HG02884 (cell line): ENCODE data around the gene ZFPM1.

Source experiments
- ATAC-seq: cut with Tn5 transposase; IDR thresholded peaks from one replicate; pipeline ENCODE4 v1.9.1; 2021; ENCODE audit warnings: mild to moderate bottlenecking, moderate library complexity; ENCODE audit not compliant: unreplicated experiment

The ZFPM1 gene

DNA sequence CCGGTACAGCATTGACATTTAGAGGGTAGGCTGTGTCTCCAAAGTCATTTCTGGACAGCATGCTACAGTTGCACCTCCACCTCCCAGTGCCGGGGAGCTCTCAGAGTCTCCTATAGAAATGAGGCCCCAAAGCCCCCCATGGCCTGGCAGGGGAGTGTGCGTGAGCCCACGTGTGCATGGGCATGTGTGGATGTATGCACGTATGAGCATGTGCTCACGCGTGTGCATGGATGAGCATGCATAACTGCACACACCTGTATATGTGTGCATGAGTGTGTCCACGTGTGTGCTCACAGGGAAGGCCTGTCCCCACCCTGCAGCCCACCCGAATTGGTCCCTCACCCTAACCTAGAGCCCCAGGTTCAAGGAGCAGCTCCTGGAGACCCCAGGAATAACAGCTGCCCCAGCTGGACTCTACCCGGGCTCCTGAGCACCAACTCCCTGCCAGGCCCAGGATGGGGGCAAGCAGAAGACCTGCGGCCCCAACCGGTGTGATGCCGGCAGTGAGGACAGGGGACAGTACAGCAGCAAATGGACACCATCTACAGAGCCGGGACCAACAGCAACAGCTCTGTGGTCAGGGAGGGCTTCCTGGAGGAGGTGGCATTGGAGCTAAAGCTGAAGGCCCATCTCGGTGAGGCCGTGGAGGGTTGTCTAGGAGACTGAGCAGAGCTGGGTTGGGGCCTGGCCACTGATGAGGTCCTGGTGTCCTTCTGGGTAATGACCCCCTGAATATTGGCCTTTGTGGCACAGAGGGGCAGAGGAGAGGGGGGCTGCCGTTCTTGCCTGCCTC is 35.2 kb upstream of the ZFPM1 start:
- ATAC-seq = no peak

DNA sequence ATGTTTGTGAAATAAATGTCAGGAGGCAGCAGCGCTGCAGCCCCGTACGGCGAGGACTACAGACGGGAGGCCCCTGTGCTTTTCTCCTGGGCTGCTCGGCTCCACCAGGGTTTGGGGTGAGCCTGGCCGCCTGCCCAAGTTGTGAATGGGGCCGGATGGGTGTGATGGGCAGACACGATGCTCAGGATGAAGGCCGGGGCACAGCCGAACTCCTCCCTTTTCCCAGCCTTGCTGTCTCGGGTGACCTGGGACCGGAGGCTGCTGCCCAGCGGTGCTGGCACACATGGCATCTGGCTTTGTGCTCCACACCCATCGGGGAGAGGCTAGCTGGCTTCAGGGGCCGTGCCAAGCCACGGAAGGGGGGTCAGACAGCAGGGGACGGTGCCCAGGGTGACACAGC is 34.2 kb upstream of the ZFPM1 start:
- ATAC-seq = no peak

DNA sequence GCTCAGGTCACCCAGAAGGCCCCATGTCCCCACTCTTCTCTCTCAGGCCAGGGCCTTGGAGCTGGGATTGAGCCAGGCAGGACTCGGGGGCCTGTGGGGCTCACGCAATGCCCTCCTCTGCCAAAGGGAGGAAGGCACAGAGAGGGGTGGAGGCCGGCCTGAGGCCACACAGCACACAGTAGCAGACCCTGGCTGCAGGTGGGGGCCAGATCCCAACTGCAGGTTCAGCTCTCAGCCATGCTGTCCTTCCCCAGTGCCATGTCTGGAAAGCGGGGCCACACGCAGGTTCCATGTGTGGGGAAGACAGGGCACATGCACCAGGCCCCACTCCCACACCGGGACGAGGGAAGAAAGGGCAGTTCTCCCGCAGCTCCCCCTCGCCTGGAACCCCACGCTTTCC is 33.3 kb upstream of the ZFPM1 start:
- ATAC-seq = no peak

DNA sequence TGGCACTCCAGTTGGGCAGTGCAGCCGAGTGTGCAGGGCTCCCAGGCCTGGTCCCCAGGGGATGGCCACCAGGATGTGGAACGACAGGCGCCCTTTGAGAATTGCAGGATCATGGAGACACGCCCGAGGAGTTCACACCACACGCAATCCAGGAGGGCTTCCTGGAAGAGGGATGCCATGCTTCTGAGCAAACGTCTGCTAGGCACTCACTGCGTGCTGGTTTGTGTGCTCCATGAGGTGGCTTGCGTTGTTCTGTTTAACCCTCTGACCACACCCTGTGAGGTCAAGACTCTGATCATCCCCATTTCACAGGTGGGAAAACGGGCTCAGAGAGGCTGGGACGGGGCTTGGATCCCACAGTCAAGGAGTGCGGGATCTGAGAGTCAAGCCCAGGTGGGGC is 32.6 kb upstream of the ZFPM1 start:
- ATAC-seq = no peak

DNA sequence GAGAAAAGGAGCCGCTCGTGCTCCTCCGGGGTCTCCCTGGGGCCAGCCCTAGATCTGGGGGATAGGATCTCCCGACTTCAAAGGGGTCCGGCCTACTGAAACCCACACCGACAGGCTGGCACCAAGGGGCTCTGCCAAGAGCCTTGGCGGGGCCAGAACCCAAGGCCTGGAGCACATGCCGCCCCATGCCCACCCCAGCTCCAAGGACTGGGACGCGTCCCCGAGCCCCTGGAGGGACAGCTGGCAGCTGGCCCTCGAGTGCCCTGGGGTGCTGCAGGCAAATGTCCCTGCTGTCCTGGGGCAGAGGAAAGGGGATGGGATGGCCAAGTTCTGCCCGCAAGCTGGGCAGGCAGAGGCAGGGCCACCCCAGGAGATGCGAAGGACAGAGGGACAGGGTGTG is 31.8 kb upstream of the ZFPM1 start:
- no peak for ATAC-seq

DNA sequence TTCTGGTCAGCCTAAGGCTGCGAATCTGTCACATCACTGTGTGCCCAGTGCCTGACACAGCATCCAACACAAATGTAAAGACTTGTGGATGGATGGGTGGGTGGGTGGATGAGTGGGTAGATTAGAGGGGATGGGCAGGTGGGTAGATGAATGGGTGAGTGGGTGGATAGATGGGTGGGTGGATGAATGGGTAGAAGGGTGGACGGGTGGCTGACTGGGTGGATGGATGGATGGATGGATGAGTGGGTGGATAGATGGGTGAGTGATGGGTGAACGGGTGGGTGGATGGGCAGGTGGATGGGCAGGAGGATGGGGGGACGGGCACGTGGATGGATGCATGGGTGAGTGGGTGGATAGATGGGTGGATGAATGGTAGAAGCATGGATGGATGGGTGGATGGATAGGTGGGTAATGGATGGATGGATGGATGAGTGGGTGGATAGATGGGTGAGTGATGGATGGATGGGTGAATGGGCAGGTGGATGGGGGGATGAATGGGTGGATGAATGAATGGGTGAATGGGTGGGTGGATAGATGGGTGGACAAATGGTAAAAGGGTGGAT is 31.1 kb upstream of the ZFPM1 start:
- ATAC-seq = no peak

DNA sequence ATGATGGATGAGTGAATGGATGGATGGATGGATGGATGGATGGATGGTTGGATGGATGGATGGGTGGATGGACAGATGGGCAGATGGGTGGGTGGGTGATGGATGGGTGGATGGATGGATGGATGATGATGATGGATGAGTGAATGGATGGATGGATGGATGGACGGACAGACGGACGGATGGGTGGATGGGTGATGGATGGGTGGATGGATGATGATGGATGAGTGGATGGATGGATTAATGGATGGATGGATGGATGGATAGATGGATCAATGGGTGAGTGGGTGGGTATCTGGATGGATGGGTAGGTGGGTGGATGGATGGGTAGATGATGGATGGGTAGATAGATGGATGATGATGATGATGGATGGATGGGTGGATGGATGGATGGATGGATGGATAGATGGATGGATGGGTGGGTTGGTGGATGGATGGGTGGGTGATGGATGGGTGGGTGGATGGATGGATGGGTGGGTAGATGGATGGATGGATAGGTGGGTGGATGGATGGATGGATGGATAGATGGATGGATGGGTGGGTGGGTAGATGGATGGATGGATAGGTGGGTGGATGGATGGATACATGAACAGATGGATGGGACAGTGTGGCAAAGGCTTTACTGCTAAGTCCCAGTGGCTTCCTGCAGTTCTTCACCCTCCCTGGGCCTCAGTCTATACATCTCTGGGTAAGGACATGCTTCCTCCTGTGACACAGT is 30.2 kb upstream of the ZFPM1 start:
- no peak for ATAC-seq

DNA sequence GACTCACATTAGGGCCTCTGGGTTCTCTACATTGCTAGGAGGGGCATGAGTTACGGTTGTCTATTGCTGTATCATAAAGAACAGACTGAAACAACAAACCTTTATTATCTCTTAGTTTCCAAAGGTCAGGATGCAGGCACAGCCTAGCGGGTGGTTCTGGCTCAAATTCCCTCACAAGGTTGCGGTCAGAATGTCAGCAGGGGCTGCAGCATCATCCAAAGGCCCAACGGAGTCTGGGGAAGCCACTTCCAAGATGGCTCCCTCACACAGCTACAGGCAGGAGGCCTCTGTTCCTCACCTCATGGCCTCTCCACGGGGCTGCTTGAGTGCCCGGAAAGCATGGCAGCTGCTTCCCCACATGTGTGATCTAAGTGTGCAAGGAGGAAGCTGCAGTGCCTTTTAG is 29.6 kb upstream of the ZFPM1 start:
- ATAC-seq = no peak

DNA sequence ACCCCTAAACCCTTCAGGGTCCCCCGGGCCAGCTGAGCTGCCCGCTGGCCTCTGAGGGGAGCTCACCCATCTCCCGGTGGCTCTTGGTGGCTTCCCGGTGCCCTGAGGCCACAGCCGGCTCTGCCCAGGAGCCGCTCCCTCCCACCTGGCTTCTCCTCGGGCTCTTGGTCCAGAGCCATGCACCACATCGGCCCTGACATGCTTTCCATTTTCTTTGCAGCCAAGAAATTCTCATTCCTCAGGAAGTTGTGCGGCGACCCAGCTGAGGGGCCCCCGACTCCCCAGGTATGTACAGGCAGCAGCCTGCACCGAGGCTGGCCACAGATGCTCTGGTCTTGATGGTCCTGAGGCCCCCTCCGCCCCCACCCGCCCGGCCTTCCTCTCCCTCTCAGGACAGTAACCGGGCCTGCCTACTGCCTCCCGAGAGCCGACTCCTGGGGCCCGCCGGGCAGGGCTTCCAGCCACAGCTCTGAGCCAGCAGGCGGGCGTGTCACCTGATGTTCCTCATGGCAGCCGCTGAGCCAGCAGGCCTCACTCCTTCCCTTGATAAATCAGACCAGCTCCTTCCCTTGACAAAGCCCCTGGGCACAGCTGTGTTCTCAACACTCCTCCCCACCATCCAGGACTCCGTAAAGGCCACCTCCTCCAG is 28.4 kb upstream of the ZFPM1 start:
- no peak for ATAC-seq

DNA sequence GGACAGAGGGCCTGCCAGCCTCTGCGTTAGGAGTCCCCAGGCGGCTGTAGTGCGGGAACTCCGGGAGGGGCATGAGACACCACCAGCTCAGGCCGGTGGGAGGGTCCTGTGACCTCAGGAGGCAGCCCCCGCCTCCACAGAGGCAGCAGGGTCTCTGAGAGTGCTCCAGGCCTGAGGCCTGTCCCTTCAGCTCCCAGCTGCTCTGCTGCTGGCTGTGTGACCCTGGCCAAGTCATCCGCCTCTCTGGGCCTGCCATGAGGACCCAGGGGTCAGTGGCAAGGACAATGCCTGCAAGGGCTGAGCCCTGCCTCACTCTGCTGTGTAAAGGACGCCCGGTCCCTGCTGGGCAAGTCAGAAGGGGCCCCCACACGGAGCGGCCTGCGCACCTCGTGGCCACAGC is 27.1 kb upstream of the ZFPM1 start:
- ATAC-seq = no peak

DNA sequence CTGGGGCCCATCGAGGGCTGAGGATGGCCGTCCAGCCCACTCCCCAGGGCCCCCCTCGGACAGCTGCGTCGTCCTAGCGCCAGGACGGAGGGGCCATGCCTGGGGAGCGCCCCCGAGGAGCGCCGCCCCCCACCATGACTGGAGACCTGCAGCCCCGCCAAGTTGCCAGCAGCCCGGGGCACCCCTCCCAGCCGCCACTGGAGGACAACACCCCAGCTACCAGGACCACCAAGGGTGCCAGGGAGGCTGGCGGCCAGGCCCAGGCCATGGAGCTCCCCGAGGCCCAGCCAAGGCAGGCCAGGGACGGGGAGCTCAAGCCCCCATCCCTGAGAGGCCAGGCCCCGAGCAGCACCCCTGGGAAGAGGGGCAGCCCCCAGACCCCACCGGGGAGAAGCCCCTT is 25.7 kb upstream of the ZFPM1 start:
- ATAC-seq = no peak

DNA sequence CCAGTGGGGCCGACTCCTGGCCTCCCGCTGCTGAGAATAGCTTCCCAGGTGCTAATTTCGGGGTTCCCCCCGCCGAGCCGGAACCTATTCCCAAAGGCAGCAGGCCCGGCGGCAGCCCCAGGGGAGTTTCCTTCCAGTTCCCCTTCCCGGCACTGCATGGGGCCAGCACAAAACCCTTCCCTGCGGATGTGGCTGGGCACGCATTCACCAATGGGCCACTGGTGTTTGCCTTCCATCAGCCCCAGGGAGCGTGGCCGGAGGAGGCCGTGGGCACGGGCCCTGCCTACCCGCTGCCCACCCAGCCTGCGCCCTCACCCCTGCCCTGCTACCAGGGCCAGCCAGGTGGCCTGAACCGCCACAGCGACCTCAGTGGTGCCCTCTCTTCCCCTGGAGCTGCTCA is 24.9 kb upstream of the ZFPM1 start:
- no peak for ATAC-seq

DNA sequence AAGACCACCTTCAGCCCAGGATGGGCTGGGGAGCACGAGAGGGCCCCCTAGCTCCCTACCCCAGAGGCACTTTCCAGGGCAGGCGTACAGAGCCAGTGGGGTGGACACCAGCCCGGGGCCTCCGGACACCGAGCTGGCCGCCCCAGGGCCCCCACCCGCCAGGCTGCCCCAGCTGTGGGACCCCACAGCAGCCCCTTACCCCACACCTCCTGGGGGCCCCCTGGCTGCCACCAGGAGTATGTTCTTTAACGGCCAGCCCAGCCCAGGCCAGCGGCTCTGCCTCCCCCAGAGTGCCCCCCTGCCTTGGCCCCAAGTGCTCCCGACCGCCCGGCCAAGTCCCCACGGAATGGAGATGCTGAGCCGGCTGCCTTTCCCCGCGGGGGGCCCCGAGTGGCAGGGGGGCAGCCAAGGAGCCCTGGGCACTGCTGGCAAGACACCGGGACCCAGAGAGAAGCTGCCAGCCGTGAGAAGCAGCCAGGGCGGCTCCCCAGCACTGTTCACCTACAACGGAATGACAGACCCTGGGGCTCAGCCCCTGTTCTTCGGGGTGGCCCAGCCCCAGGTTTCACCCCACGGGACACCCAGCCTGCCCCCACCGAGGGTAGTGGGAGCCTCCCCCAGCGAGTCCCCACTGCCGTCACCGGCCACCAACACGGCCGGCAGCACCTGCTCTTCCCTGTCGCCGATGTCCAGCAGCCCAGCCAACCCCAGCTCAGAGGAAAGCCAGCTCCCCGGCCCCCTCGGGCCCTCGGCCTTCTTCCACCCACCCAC is 24.3 kb upstream of the ZFPM1 start:
- ATAC-seq = no peak

DNA sequence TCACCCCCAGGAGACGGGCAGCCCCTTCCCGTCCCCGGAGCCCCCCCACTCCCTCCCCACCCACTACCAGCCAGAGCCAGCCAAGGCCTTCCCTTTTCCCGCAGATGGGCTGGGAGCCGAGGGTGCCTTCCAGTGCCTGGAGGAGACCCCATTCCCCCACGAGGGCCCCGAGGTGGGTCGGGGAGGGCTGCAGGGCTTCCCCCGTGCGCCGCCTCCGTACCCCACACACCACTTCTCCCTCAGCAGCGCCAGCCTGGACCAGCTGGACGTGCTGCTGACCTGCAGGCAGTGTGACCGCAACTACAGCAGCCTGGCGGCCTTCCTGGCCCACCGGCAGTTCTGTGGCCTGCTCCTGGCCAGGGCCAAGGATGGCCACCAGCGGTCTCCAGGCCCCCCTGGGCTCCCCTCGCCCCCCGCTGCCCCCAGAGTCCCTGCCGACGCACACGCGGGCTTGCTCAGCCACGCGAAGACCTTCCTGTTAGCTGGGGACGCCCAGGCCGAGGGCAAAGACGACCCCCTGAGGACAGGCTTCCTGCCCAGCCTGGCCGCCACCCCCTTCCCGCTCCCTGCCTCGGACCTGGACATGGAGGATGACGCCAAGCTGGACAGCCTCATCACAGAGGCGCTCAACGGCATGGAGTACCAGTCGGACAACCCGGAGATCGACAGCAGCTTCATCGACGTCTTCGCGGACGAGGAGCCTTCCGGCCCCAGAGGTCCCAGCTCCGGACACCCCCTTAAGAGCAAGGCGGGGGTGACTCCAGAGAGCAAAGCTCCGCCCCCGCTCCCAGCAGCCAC is 23.5 kb upstream of the ZFPM1 start:
- ATAC-seq = no peak

DNA sequence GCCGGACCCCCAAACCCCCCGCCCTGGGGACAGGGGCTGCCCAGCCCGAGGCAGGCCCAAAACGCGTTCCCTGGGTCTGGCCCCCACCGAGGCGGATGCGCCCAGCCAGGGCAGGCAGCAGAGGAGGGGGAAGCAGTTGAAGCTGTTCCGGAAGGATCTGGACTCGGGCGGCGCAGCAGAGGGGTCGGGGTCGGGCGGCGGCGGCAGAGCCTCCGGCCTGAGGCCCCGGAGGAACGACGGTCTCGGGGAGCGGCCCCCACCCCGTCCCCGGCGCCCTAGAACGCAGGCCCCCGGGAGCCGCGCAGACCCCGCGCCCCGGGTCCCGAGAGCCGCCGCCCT is 22.9 kb upstream of the ZFPM1 start:
- ATAC-seq = no peak

DNA sequence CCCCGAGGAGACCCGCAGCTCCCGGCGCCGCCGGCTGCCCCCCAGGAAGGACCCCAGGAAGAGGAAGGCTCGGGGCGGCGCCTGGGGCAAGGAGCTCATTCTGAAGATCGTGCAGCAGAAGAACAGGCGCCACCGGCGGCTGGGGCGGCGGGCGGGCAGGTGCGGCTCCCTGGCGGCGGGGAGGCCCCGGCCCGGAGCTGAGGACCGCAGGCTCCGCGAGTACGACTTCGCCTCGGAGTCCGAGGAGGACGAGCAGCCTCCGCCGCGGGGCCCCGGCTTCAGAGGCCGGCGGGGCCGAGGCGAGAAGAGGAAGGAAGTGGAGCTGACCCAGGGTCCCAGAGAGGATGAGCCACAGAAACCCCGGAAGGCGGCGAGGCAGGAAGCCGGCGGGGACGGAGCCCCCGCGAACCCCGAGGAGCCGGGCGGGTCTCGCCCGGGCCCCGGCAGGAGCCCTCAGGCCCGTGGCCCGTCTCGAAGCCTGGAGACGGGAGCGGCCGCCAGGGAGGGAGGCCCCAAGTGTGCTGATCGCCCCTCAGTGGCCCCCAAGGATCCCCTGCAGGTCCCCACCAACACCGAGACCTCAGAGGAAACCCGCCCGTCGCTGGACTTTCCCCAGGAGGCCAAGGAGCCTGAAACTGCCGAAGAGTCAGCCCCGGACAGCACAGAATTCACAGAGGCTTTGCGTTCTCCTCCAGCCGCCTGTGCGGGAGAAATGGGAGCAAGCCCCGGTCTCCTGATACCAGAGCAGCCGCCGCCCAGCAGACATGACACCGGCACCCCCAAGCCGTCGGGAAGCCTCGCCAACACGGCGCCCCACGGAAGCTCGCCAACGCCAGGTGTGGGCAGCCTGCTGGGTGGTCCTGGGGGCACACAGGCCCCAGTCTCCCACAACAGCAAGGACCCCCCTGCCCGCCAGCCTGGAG is 22.3 kb upstream of the ZFPM1 start:
- ATAC-seq = no peak

DNA sequence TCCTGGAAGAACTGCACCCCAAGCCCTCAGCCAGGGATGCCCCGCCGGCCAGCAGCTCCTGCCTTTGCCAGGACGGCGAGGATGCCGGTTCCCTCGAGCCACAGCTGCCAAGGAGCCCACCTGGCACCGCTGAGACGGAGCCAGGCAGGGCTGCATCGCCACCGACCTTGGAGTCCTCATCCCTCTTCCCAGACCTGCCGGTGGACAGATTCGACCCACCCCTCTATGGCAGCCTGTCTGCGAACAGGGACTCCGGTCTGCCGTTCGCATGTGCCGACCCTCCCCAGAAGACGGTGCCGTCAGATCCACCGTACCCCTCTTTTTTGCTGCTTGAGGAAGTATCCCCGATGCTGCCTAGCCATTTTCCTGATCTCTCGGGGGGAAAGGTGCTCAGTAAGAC is 21.4 kb upstream of the ZFPM1 start:
- no peak for ATAC-seq

DNA sequence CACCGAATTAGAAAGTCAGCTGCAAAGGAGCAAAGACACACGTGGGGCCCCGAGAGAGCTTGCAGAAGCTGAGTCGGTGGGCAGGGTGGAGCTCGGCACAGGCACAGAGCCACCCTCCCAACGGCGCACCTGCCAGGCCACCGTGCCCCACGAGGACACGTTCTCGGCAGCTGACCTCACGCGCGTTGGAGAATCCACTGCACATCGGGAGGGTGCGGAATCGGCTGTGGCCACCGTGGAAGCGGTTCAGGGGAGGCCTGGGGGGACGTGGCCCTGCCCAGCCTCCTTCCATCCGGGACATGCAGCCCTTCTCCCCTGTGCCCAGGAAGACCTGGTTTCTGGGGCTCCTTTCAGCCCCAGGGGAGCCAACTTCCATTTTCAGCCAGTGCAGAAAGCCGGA is 20.9 kb upstream of the ZFPM1 start:
- ATAC-seq = no peak

DNA sequence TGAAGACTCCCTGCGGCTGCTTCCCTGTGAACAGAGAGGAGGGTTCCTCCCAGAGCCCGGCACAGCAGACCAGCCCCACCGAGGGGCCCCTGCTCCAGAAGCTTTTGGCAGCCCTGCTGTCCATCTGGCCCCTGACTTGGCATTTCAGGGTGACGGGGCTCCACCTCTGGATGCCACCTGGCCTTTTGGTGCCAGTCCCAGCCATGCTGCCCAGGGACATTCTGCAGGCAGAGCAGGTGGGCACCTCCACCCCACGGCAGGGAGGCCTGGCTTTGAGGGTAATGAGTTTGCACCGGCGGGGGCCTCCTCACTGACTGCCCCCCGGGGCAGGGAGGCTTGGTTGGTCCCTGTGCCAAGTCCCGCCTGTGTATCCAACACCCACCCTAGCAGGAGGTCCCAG is 20.3 kb upstream of the ZFPM1 start:
- ATAC-seq = no peak
